Spinal cord (tissue), 10 donors: ENCODE results near the gene ZNF398. TPM values are rescaled to one million over a fixed set of nuclear protein-coding genes. Genes with fewer than 3 reads are reported as not detected.
A peak's percentile ranks its signal among the peaks of the same experiment; 100 is the strongest.
"Not testable (repeated sequence)": the region's sequence is repeated elsewhere in the genome, so short reads cannot be mapped to it uniquely, and the experiment has no call there.

Experiments
- DNase-seq, 6 donors: peaks; one replicate each; pipeline versions ENCODE4 v3.0.0 to v3.0.0-alpha.2; 2013 to 2015; ENCODE audit warnings: low spot score in 6 of 6, low read depth in 4 of 6
- H3K27ac ChIP-seq: one replicate; pipeline ENCODE4 v1.5.1; 2013; ENCODE audit warnings: low read depth, low read length, control low read depth
- H3K27me3 ChIP-seq: one replicate; pipeline ENCODE4 v1.6.1; 2013; ENCODE audit warnings: low read length; ENCODE audit not compliant: control insufficient read depth, insufficient read depth
- H3K36me3 ChIP-seq: one replicate; pipeline ENCODE4 v1.6.1; 2013; ENCODE audit warnings: low read length; ENCODE audit not compliant: control insufficient read depth, insufficient read depth
- H3K4me1 ChIP-seq: one replicate; pipeline ENCODE4 v1.6.1; 2013; ENCODE audit warnings: low read length; ENCODE audit not compliant: control insufficient read depth, insufficient read depth
- H3K4me3 ChIP-seq: one replicate; pipeline ENCODE4 v1.5.1; 2013; ENCODE audit warnings: low read depth, low read length, control low read depth
- H3K9me3 ChIP-seq: one replicate; pipeline ENCODE4 v1.6.1; 2013; ENCODE audit warnings: low read length; ENCODE audit not compliant: control insufficient read depth, insufficient read depth
- WGBS: methylation state at CpG from one replicate; pipeline ENCODE4 v1.1.5; 2013; ENCODE audit warnings: missing lambda C conversion rate; ENCODE audit not compliant: insufficient coverage; 5-methylcytosine and 5-hydroxymethylcytosine counted together
- polyA plus RNA-seq, 2 donors: library from polyadenylated mRNA; unstranded; fragments of 120-200 nt; gene quantifications; one replicate each; pipeline ENCODE4 v1.2.1, GENCODE V29; 2013; ENCODE audit not compliant: insufficient read length in 2 of 2
- total RNA-seq, 2 donors: library from RNA; depleted of rRNA in 1 of 2; stranded (reverse); fragments of 120-200 nt in 1 of 2; fragments of >200 nt in 1 of 2; gene quantifications; one replicate each; pipeline versions ENCODE4 v1.2.3 to v1.2.4, GENCODE V29; 2013 to 2014
- donor health status: healthy.

ZNF398 gene
- total and polyA plus RNA-seq, 4 donors, result 15.1 to 16.2 (median 15.5) TPM

DNA sequence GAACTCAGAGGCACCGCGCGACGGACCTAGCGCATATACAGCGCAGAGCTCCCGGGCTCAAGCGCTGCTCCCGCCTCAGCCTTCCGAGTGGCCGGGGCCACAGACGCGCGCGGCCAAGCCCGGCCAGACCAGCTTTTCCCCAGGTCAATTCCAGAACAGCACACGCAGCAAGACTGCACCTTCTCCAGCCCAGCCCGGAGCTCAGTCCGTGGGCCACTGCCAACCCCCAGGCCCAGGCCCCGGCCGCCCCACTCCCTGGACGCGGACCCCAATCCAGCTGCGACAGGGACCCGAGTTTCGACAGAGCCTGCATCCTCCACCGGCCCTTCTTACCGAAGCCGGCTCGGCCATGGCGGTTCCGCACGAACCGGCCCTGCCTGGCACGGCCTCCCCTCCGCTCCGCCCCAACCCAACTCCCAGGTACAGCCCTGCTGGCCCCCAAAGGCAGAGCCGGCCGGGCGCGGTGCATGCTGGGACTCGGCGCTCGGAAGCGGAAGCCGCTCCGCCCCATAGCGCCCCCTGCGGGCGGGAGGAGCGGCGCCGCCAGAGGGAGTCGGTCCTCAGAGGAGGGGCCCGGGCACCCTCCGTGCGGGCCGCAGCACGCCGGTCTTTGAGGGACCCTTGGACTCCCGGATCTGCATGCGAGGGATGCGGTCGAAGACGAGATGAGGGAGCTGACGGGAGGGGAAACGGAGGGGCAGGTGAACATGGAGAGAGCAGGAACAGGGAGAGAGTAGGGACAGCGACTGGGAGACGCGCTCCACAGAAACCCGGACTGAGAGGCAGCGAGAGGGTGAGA lies 21.2 kb upstream of the ZNF398 start, which contains the start of gene ZNF425:
TSS of gene ZNF425 (minus strand) at position 462 of the 799 bp plus-strand sequence. CDS start at position 351, 111 bp downstream.
- peak within 1 kb of the TSS; percentile 97 for H3K27ac ChIP-seq
- peak within 1 kb of the TSS; percentile 96 for H3K4me3 ChIP-seq
- WGBS, result under 1% methylated on average over 72 of the region's 72 CpGs
- DNase-seq, result peak; percentile 83 to 98 (median 94)
- H3K36me3 ChIP-seq, result peaks cover 2% of the 10 kb centered on the region
- peaks cover 10% of the 10 kb centered on the region for H3K4me1 ChIP-seq
- H3K27me3 ChIP-seq, result no peaks in the 10 kb centered on the region
- no peaks in the 10 kb centered on the region for H3K9me3 ChIP-seq

DNA sequence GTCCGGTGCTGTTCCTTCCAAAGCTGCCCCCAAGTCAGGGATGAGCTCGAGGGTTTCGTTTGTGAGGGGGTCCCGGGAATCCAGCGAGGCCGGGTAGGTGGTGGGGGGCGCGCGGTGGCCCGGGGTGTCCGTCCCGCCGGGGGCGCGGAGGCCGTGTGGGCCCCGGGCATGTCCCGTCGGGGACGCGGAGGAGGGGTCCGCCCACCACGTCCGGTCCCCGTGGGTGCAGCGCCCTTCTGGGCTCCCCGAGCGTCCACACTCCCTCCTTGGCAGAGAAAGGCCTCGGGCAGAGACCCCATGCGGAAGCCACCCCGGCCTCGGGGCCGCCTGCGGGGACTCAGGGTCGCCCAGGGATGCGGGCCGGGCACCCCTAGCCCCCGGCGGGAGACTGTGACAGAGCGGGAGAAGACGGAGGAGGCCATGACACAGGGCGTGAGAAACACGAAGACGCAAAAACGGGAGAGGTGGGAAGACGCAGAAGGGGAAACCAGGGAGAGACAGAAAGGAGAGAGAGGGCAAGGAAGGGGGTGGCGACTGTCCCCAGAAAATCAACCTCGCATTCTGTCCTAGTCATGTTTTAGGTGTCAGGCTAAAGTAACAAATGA lies 20.5 kb upstream of the ZNF398 start:
- peaks cover 10% of the 10 kb centered on the region for H3K4me1 ChIP-seq
- WGBS, result under 1% methylated on average over 48 of the region's 48 CpGs

DNA sequence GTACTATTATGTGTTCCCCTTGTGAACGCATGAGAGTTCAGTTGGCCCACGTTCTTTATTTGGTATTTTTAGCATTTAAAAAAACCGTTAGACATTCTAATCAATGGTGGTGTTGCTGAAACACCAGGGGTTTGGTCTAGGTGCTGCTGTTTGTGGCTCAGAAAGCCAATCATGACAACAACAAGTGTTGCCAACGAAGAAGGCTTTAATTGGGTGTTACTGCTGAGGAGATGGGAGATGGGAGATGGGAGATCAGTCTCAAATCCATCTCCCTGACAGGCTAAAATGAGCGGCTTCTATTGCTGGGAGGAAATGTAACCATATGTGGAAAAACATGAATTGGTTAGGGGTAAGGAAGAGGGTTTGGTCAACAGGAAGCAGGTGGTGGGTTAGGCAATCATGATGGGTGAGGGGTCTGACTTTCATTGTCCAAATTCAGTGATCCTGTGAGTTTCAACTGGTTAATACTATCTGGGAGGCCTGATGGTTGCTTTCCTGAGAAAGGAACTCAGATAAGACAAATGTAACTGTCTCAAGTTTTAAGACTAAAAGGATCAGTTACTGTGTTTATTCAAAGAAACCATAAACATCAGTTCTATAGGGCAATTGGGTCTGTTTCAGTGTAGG lies 16.6 kb upstream of the ZNF398 start:
- Histone ChIP-seq H3K4me3 (no peak overlapping the region), H3K9me3 (no peaks in the 10 kb centered on the region), H3K4me1 (peaks cover 5% of the 10 kb centered on the region), H3K36me3 (peaks cover 7% of the 10 kb centered on the region), H3K27me3 (no peaks in the 10 kb centered on the region), H3K27ac (no peak overlapping the region)
- no peak for DNase-seq
- 100% methylated on average over 4 of the region's 5 CpGs for WGBS

More for the DNA sequence above, 20.5 kb upstream of the ZNF398 start:
- DNase-seq, result peak in 3 of 6 donors; percentile 22 to 76 (median 46)
- H3K27ac ChIP-seq, result peak overlapping the region; percentile 97
- peak overlapping the region; percentile 96 for H3K4me3 ChIP-seq
- no peaks in the 10 kb centered on the region for H3K27me3 ChIP-seq
- H3K9me3 ChIP-seq, result no peaks in the 10 kb centered on the region
- peaks cover 7% of the 10 kb centered on the region for H3K36me3 ChIP-seq

DNA sequence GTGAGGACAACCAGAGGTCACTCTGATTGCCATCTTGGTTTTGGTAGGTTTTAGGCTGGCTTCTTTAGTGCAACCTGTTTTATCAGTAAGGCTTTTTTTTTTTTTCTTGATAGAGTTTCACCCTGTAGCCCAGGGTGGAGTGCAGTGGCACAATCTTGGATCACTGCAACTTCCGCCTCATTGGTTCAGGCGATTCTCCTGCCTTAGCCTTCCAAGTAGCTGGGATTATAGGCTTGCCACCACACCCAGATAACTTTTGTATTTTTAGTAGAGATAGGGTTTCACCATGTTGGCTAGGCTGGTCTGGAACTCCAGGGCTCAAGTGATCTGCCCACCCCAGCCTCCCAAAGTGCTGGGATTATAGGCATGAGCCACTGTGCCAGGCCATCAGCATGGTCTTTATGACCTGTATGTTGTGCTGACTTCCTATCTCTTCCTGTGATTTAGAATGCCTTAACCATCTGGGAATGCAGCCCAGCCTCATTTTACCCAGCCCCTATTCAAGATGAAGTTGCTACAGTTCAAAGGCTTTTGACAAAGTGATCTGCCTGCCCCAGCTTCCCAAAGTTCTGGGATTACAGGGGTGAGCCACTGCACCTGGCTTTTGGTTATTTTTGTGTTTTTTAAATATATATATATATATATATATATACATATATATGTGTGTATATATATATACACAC lies 14.1 kb upstream of the ZNF398 start:
- Histone ChIP-seq H3K4me1 (peaks cover 3% of the 10 kb centered on the region), H3K9me3 (no peaks in the 10 kb centered on the region), H3K4me3 (no peak overlapping the region), H3K27me3 (no peaks in the 10 kb centered on the region), H3K27ac (no peak overlapping the region), H3K36me3 (peaks cover 10% of the 10 kb centered on the region)
- WGBS, result no CpG with 5 or more reads among the region's 2 CpGs
- DNase-seq, result no peak

DNA sequence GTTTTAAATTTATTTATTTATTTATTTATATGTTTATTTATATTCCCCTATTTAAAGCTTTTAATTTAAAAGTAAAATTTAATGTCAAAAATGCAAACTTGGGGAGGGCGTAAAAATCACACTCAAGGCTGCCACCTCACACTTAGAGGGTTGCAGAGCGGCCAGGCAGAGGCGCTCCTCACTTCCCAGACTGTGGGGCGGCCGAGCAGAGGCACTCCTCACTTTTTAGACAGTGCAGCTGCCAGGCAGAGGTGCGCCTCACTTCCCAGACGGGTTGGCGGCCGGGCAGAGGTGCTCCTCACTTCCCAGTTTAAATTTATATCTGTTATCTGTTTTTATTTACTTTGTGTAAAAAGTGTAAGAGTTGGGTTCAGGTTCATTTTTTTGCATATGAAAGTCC lies 11.1 kb upstream of the ZNF398 start:
- 100% methylated on average over 4 of the region's 9 CpGs for WGBS
- DNase-seq, result no peak
- Histone ChIP-seq H3K27me3 (no peaks in the 10 kb centered on the region), H3K4me1 (no peaks in the 10 kb centered on the region), H3K9me3 (no peaks in the 10 kb centered on the region), H3K4me3 (no peak overlapping the region), H3K27ac (no peak overlapping the region), H3K36me3 (peaks cover 7% of the 10 kb centered on the region)

DNA sequence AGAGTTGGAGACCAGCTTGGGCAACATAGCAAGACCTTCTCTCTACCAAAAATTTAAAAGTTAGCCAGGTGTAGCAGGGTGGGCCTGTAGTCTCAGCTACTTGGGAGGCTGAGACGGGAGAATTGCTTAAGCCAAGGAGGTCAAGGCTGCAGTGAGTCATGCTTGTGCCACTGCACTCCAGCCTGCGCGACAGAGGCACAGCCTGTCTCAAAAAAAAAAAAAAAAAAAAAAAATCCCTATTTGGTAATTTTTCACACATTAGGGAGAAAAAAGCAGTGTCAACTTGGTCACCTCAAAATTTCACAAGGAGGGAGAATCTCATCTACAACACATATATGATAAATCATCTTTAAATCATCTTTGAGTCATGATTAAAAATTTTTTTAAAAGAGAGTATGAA lies 6.4 kb upstream of the ZNF398 start:
- Histone ChIP-seq H3K4me1 (peaks cover under 1% of the 10 kb centered on the region), H3K36me3 (peaks cover 2% of the 10 kb centered on the region), H3K27me3 (no peaks in the 10 kb centered on the region), H3K27ac (no peak overlapping the region), H3K4me3 (no peak overlapping the region), H3K9me3 (no peaks in the 10 kb centered on the region)
- 100% methylated on average over 1 of the region's 3 CpGs for WGBS
- DNase-seq, result no peak

DNA sequence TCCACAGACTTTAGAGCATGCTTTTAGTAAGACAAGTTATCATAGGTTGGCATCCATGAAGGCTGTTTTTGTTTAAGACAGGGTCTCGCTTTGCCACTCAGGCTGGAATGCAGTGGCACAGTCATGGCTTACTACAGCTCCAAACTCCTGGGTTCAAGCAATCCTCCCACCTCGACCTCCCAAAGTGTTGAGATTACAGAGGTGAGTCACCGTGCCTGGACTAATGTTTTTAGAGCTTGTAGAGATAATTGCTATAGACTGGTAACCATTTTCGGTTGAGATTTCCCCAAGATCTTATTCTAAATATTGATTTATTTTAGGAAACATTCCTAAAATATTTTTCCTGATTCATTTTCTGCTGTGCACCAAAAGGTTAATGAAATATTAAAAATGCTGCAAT lies 5.4 kb upstream of the ZNF398 start:
- H3K4me1 ChIP-seq, result peaks cover 10% of the 10 kb centered on the region
- no CpG with 5 or more reads among the region's 4 CpGs for WGBS
- no peaks in the 10 kb centered on the region for H3K9me3 ChIP-seq
- H3K27me3 ChIP-seq, result no peaks in the 10 kb centered on the region
- no peak overlapping the region for H3K27ac ChIP-seq
- no peak overlapping the region for H3K4me3 ChIP-seq
- no peaks in the 10 kb centered on the region for H3K36me3 ChIP-seq
- no peak for DNase-seq

DNA sequence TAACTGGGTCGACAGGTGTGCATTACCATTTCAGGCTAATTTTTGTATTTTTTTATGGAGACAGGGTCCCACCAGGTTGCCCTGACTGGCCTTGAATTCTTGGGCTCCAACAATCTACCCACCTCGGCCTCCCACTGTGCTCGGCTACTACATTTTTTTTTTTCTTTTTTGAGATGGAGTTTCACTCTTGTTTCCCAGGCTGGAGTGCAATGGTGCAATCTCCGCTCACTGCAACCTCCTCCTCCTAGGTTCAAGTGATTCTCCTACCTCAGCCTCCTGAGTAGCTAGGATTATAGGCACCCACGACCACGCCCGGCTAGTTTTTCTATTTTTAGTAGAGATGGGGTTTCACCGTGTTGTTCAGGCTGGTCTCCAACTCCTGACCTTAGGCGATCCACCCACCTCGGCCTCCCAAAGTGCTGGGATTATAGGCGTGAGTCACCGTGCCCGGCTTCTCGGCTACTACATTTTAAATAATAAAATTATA lies 2.8 kb upstream of the ZNF398 start:
- H3K4me1 ChIP-seq, result peaks cover 25% of the 10 kb centered on the region
- H3K27me3 ChIP-seq, H3K36me3 ChIP-seq, H3K4me3 ChIP-seq, H3K9me3 ChIP-seq, DNase-seq, H3K27ac ChIP-seq: not testable (repeated sequence)
- WGBS, result 60% methylated on average over 2 of the region's 14 CpGs
